HG03469 (cell line): ENCODE measurements around the gene NFATC2IP.
"Not testable (repeated sequence)": the region's sequence is repeated elsewhere in the genome, so short reads cannot be mapped to it uniquely, and the experiment has no call there.

ENCODE experiments used
- ATAC-seq: cut with Tn5 transposase; IDR thresholded peaks from one replicate; pipeline ENCODE4 v1.9.1; 2021; ENCODE audit warnings: mild to moderate bottlenecking, moderate library complexity, moderate number of reproducible peaks; ENCODE audit not compliant: unreplicated experiment

The NFATC2IP gene

DNA sequence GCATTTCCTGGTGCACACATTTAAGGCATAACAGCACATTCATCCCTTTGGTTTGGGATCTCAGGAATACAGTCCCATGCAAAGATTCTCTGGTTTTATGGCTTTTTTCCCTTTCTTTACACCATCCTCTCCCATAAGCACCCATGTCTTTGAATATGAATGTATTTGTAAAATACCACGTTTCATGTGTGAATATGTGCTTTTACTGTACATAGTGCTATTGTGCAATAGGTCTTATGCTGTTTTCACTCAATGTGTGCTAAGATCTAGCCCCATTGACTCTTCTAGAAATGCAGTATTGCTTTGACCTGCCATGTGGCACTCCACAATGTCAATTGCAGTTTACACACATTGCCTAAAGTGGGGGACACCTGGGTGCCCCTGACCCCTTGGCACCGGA, 13.8 kb downstream of the NFATC2IP start:
- no peak for ATAC-seq

DNA sequence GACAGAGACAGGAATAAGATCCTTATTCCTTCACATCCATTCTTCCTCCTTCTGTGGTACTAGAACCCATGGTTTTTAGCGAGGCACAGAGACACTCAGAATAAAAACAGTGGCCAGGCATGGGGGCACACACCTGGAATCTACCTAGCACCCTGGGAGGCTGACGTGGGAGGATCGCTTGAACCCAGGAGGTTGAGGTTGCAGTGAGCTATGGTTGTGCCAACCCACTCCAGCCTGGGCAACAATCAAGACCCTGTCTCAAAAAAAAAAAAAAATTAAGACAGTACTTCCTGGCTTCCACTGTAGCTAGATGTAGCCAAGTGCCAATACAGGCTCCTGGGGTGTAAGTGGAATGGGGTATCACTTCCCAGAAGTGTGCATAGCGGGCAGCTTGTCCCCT, 16.4 kb downstream of the NFATC2IP start:
- ATAC-seq = no peak

DNA sequence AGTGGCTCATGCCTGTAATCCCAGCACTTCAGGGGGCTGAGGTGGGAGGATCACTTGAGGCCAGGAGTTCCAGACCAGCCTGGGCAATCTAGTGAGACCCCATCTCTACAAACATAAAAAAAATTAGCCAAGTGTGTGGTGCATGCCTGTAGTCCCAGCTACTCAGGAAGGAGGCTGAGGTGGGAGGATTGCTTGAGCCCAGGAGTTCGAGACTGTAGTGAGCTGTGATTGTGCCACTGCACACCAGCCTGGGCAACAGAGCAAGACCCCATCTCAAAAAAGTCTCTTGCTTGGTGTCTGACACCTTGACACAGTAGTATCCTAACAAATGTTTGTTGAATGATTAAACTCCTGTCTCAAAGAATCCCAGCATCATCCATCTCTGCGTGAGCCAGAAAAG, 19.0 kb downstream of the NFATC2IP start:
- ATAC-seq = not testable (repeated sequence)

DNA sequence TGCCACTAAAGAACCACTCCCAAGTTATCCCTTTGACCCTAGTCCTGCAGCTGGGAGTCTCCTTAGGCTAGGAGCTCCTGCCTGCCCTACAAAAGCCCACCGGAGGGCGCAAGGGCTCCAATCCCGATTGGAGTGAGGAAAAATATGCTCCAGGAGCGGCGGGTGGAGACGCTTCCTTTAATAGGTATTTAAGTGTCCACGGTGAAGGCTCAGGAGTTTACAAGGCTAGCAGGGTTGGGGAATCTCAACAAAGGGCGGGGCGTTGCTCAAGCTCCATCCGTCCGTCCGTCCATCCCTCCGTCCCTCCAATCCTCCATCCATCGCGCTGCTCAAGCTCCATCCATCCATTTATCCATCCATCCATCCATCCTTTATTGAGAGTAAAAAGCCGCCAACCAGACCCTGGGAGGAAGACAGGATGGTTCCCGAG, 23.3 kb downstream of the NFATC2IP start:
- no peak for ATAC-seq

DNA sequence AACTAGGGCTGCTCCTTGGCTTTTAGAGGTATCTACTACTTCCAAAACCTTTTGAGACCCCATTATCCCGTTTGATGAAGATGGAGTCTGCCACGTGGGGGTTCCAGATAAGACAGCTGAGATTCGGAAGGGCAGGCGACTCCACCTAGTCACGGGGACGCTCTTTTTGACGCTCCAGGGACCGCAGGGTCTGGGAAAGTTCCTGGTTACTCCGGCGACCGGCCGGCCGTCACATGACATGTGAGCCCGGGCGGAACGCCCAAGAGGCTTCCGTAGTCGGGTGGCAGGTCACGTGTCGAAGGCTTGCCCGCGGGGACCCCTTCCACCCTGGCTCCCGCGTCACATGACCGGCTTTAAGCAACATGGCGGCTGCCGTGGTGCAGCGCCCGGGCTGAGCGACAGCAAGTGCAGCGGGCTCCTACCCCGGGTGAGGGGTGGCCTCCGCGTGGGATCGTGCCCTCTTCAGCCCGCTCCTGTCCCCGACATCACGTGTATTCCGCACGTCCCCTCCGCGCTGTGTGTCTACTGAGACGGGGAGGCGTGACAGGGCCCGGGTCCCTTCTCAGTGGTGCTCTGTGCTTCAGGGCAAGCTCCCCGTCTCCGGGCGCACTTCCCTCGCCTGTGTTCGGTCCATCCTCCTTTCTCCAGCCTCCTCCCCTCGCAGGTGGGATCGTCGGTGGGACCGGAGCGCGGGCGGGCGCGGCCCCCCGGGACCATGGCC, 23.9 kb downstream of the NFATC2IP start, which contains the start of gene SPNS1:
Gene SPNS1 (plus strand): TSS at position 342 of the 721 bp plus-strand sequence. CDS start 374 bp downstream, at position 716.
- peak; percentile 82 for ATAC-seq

DNA sequence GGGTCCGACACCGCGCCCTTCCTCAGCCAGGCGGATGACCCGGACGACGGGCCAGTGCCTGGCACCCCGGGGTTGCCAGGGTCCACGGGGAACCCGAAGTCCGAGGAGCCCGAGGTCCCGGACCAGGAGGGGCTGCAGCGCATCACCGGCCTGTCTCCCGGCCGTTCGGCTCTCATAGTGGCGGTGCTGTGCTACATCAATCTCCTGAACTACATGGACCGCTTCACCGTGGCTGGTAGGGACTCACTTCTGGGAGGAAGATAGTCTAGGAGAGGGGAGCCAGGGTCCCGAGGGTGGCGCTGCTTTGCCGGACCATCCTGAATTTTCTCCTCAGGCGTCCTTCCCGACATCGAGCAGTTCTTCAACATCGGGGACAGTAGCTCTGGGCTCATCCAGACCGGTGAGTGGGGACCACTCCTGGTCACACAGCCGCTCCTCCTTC, 24.4 kb downstream of the NFATC2IP start:
- ATAC-seq = no peak

DNA sequence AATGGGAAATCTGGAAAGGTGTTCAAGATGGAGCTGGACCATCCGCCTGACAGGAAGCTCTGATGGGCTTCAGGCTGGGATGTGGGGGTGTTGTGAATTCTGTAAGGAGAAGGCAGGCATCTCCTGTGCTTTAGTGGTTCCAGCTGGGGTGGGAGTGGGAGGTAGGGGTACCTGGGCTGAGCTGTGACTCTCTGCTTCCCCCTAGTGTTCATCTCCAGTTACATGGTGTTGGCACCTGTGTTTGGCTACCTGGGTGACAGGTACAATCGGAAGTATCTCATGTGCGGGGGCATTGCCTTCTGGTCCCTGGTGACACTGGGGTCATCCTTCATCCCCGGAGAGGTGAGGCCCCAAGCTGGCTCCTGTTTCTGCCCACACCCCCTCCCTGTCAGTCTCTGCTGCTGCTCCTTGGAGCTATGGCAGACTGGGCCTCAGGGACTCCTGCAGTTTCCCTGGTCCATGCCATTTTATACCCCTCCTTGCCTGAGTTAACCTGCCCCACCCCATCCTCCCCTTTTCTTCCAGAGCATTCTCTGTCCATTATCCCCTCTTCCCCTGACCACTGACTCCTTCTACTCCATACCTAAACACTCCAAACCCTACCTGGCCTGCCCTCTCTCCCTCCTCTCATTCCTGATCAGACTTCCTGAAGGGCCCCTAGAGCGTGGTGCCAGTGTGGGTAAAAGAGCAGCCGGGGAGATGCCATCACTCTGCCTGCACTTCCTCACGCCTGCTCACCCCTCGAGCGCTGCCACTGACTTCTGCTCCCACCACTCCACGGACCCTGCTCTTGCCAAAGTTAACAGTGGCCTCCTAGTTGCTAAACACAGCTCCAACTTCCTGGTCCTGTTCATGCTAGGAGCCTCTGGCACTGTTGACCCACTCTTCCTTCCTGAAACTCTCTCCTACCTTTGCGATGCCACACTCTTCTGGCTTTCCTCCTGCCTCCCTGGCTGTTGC, 27.2 kb downstream of the NFATC2IP start:
- ATAC-seq = no peak

DNA sequence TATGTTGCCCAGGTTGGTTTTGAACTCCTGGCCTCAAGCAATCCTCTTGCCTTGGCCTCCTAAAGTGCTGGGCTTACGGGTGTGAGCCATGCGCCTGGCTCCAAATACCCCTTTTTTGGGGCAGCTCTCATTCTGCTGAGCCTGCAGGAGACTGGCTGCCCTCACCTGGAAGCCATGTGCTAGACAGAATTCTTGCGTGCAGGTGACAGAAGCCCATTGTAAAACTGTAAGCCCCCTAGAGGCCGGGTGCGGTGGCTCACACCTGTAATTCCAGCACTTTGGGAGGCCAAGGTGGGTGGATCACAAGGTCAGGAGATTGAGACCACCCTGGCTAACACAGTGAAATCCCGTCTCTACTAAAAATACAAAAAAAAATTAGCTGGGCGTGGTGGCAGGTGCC, 29.6 kb downstream of the NFATC2IP start:
- ATAC-seq = not testable (repeated sequence)

DNA sequence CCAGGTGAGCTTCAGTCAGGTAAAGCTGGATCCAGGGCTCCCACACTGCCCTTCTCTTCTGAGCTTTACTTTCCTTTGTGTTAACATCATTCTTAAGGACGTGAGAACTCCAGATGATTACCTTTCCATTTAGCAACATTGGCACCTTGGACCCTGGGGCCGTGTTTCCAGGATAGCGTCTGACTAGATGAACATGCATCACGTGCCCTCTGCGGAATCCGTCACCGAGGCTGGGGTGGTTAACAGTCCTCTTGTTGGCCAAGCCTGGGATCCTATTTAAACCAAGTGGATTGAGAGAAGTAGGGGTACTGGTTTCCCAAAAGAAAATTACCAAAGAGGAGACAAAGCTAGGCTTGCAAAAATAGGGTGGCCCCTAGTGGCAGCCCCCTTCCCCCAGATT, 30.2 kb downstream of the NFATC2IP start:
- no peak for ATAC-seq

DNA sequence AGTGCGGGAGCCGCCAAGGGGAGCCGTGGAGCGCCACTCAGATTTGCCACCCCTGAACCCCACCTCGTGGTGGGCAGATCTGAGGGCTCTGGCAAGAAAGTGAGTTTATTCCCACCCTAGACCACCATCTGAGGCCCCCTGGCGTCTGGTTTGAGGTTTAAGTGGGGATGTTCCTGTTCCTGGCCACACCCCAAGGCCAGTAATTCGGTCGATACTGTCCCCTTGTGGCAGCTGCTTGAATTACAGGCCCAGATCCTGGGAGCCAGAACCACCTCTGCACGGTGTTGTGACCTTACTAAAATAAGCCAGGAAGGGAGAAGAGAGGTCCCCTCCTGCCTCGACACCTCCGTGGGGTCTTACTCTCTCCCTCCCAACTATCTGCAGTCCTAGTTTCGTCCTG, 30.8 kb downstream of the NFATC2IP start:
- no peak for ATAC-seq

DNA sequence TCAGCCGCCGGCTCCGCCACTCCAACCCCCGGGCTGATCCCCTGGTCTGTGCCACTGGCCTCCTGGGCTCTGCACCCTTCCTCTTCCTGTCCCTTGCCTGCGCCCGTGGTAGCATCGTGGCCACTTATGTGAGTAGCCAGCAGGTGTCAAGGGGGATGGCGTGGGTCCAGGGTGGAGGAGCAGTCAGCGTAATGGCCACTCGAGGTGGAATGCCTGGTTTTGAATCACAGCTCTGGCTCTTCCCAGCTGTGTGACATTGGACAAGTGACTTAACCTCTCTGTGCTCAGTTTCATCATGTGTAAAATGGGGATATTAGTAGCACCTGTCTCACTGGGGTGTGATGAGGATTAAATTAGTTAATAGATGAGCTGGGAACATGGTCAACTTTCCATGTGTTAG, 31.7 kb downstream of the NFATC2IP start:
- ATAC-seq = no peak

DNA sequence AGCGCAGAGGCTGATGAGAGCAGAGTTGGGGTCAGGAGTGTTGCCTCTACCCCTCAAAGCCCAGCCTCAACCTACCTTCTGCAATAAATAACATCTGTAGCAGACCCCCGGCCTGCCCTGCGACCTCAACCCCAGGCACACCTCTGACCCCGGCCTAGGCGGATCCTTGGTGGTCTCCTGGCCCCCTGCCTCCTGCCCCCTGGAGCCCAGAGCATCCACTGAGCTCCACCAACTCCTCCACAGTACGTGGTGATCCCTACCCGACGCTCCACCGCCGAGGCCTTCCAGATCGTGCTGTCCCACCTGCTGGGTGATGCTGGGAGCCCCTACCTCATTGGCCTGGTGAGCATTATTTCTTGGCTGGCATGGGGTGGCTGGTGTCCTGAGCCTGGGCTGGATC, 32.2 kb downstream of the NFATC2IP start:
- ATAC-seq = no peak

DNA sequence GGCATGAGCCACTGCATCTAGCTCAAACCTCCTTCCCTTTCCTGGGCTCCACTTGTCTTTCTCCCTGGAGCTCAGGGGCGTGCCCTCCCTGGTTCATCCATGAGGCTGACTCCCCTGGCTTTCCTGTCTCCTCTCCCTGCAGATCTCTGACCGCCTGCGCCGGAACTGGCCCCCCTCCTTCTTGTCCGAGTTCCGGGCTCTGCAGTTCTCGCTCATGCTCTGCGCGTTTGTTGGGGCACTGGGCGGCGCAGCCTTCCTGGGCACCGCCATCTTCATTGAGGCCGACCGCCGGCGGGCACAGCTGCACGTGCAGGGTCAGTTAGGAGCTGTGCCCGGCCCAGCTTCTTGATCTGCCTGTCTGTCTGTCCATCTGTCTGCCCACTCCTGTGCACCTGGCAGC, 32.9 kb downstream of the NFATC2IP start:
- no peak for ATAC-seq

DNA sequence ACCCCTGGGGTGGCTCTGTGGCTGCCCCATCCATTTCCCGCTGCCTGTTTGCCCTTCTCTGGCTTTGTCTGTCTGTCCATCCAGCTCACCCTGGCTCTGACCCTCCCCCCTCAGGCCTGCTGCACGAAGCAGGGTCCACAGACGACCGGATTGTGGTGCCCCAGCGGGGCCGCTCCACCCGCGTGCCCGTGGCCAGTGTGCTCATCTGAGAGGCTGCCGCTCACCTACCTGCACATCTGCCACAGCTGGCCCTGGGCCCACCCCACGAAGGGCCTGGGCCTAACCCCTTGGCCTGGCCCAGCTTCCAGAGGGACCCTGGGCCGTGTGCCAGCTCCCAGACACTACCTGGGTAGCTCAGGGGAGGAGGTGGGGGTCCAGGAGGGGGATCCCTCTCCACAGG, 33.4 kb downstream of the NFATC2IP start:
- no peak for ATAC-seq

DNA sequence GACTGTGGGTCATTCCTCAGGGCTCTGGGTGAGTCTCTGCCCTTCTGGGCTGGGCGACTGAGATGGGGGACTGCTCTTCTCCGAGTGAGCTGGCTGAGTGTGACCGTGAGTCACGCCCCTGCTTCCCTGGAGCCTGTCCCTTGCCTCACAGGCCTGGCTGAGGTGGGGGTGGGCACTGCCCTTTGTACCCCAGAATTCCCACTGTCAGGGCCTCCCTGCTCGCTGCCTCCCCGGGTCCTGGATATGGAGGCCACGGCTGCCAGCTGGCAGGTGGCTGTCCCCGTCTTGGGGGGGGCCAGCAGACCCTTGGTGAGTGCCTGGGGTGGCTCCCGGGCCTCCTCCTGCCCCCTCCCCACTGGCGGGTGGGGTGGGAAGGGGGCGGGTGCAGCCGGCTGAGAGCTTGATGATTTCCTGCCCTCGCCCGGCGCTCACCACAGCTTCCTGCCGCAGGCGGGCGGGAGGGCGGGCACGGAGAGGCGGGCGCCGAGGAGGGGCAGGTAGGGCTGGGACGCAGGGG, 33.9 kb downstream of the NFATC2IP start, which contains the start of gene LAT:
Gene LAT (plus strand): TSS at position 434 of the 517 bp plus-strand sequence. CDS start 366 bp downstream, outside the sequence.
- ATAC-seq = no peak

DNA sequence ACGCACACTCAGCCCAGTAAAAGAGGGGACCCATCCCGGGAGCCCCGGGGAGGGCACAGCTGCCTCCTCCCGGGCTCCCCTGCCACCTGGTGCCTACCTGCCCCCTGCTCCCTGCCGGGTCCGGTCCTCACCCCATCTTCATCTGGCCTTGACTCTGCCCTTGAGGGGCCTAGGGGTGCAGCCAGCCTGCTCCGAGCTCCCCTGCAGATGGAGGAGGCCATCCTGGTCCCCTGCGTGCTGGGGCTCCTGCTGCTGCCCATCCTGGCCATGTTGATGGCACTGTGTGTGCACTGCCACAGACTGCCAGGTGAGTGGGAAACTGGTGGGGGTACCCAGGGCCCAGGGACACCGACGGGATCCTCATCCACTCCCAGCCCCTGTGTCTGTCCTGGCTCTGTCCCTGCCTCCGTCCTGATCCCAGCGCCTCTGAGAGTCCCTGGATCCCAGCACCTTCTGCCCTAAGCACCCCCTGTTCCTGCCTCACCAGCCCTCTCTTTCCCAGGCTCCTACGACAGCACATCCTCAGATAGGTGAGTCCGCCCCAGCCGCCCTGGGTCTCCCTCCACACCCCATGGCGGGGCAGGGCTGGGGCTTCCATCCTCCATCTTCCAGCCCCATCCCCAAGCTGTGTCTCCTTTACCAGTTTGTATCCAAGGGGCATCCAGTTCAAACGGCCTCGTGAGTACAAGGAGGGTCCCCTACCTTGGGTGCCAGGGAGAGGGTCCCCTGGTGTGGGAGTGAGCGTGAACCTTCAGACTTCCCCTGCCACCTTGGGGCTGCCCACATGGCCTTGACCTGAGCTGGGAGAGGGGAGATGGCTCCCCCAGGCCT, 34.7 kb downstream of the NFATC2IP start:
- no peak for ATAC-seq

DNA sequence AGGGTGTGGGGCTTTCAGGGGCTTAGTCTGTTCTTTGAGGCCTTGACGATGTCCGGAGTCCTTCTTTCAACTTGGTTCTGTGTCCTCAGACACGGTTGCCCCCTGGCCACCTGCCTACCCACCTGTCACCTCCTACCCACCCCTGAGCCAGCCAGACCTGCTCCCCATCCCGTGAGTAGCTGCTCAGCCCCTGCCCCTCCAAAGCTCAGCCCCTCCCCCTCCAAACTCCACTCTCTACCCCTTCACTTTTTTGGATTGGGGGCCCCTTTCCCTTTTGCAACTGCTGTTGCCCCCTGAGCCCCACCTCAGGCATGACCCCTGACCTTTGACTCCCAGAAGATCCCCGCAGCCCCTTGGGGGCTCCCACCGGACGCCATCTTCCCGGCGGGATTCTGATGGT, 35.3 kb downstream of the NFATC2IP start:
- ATAC-seq = no peak

DNA sequence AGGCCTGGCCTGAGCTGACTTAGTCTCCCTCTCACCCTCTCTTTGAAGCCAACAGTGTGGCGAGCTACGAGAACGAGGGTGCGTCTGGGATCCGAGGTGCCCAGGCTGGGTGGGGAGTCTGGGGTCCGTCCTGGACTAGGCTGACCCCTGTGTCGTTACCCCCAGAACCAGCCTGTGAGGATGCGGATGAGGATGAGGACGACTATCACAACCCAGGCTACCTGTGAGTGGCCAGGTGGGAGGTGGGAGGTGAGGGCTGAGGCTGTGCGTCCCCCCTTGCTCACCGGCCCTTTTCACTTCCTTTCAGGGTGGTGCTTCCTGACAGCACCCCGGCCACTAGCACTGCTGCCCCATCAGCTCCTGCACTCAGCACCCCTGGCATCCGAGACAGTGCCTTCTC, 35.8 kb downstream of the NFATC2IP start:
- no peak for ATAC-seq

DNA sequence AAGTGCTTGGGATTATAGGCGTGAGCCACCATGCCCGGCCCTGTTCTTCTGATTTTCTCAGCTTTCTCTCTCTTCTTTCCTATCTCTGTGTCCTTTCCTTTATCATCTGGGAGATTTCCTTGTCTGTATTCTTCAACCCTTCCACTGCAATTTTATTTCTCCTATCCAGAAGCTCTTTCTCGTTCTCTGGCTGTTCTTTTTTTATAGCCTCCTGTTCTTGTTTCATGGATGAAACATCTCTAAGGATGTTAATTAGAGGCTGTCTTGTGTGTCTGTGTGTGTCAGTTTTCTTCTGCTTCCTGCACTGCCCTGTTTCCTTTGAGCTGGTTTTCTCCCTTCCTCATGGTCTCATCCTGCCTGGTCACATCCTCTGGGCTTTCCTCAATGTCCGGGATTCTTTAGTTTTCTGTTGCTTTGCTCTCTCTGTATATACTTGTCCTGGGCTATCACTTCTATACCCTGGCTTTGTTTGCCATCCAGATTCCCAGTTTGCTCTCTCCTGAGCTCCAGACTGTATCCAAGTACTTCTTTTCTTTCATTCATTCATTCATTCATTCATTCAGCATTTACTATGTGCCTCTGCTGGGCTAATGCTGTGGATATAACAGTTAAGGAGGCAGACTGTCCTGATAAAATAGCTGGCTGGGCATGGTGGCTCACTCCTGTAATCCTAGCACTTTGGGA, 36.6 kb downstream of the NFATC2IP start:
- ATAC-seq = no peak

DNA sequence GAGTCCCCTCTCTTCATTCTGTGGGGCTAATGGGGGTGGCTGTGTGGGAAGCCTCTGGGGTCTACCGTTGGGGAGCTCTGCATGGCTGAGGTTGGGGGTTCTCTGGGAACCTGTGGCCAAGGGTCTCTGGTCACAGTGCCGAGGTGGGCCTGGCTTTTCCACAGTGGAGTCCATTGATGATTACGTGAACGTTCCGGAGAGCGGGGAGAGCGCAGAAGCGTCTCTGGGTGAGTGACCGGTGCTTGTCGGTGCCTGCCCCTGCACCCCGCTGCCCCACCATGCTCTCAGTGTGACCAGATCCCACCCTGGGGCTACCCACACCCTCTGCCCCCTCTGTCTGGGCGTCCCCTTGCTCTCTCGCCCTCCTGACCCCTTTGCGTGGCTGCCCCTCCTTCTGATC, 38.6 kb downstream of the NFATC2IP start:
- ATAC-seq = no peak
